BE2C (cell line): ENCODE data around the gene OR2Z1.
"Not testable (repeated sequence)": the region's sequence is repeated elsewhere in the genome, so short reads cannot be mapped to it uniquely, and the experiment has no call there.

Experiments
- DNase-seq: peaks from one replicate; pipeline ENCODE4 v3.0.0-alpha.2; 2020
- H3K27me3 ChIP-seq: fragments of 250-450 bp; sonication (Bioruptor Pico); 2 replicates; pipeline ENCODE4 v1.5.1; 2020; ENCODE audit warnings: mild to moderate bottlenecking
- H3K36me3 ChIP-seq: fragments of 250-450 bp; sonication (Bioruptor Pico); 2 replicates; pipeline ENCODE4 v1.5.1; 2020; ENCODE audit warnings: mild to moderate bottlenecking
- H3K4me1 ChIP-seq: fragments of 250-450 bp; sonication (Bioruptor Pico); 2 replicates; pipeline ENCODE4 v1.5.1; 2020
- H3K4me3 ChIP-seq: 2 replicates; pipeline ENCODE4 v1.5.1; 2011; ENCODE audit warnings: low read depth, low read length
- H3K9me3 ChIP-seq: fragments of 250-450 bp; sonication (Bioruptor Pico); 2 replicates; pipeline ENCODE4 v1.5.1; 2020
- TF ChIP-seq, protein P1 (sequence below): IDR thresholded peaks from 2 replicates; pipeline ENCODE4 v1.5.1; 2012; ENCODE audit warnings: mild to moderate bottlenecking, low read depth, low read length

OR2Z1 gene

DNA sequence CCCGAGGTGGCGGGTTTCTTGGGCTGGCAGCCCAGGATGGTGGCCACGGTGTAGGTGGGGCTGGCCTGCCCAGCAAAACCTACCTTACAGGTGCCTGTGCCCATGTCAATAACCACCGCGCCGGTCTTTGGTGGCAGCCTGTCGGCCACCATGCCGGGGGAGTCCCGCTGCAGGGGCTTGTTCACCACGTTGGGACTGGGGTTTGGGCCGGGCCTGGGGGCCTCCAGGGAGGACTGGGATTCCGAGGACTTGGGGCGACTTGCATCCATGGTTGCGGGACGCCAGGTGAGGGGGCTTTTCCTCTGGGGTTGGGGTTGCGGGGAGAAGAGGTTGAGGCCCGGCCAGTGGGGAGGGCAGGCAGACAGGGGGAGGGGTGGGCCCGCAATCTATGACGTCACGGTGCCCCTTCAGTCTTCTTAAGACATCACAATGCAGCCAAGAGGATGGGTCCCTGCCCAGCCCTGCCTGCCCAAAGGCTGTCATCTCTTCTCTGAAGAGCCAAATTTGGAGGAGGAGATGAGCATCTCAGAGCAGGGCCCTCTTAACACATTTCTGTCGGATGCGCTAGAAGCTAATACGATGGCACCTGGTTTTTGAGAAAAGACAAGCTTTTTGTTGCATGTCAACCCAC lies 22.9 kb upstream of the OR2Z1 start, which contains the start of gene ACTL9:
Gene ACTL9 (minus strand): TSS at position 363 of the 631 bp plus-strand sequence. CDS start 94 bp downstream, at position 269.
- Histone ChIP-seq H3K36me3 (no peaks in the 10 kb centered on the region), H3K4me1 (no peaks in the 10 kb centered on the region), H3K9me3 (no peaks in the 10 kb centered on the region; the same call in 1 of the 2 replicates), H3K4me3 (no peak within 1 kb of the TSS), H3K27me3 (no peaks in the 10 kb centered on the region)
- no peak for DNase-seq
- TF ChIP-seq, protein P1, sequence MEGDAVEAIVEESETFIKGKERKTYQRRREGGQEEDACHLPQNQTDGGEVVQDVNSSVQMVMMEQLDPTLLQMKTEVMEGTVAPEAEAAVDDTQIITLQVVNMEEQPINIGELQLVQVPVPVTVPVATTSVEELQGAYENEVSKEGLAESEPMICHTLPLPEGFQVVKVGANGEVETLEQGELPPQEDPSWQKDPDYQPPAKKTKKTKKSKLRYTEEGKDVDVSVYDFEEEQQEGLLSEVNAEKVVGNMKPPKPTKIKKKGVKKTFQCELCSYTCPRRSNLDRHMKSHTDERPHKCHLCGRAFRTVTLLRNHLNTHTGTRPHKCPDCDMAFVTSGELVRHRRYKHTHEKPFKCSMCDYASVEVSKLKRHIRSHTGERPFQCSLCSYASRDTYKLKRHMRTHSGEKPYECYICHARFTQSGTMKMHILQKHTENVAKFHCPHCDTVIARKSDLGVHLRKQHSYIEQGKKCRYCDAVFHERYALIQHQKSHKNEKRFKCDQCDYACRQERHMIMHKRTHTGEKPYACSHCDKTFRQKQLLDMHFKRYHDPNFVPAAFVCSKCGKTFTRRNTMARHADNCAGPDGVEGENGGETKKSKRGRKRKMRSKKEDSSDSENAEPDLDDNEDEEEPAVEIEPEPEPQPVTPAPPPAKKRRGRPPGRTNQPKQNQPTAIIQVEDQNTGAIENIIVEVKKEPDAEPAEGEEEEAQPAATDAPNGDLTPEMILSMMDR = no peak

DNA sequence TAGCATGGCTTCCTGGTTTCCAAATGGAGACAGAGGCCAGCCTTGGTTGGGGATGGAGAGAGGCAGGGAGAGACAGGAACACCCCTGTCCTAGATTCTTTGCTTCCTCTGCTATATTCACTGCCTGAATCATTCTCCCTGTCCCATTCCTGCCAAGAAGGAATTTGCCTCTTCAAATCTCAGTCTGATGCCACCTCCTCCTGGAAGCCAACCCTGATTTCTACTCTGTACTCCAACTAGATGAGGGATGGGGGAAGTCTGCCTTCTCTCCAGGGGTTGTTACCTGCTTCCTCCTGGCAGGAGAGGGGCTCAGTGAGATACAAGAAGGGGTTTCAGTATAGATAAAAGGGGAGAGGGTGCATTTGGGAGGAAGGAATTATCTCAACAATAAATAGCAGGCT lies 21.5 kb upstream of the OR2Z1 start:
- H3K4me3 ChIP-seq = no peak overlapping the region
- no peaks in the 10 kb centered on the region for H3K27me3 ChIP-seq
- no peaks in the 10 kb centered on the region for H3K36me3 ChIP-seq
- H3K9me3 ChIP-seq = no peaks in the 10 kb centered on the region; the same call in 1 of the 2 replicates
- TF ChIP-seq, protein P1 = no peak
- H3K4me1 ChIP-seq = no peaks in the 10 kb centered on the region
- no peak for DNase-seq

DNA sequence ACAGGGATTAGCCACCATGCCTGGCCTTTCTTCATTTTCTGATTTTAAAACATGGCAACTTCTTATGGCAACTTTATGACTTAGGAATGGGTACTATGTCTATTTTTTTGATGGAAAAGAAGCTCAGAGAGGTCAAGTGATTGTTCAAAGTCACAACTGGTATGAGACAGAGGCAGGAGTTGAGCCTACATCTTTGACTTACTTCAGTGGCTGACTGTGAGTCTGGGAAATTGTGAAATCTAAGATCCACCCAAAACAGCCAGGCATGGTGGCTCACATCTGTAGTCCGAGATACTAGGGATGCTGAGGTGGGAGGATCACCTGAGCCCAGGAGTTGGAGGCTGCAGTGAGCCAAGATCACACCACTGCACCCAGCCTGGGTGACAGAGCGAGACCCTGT lies 20.5 kb upstream of the OR2Z1 start:
- TF ChIP-seq, protein P1 = no peak
- H3K36me3 ChIP-seq = no peaks in the 10 kb centered on the region
- no peak for DNase-seq
- no peaks in the 10 kb centered on the region for H3K27me3 ChIP-seq
- H3K4me3 ChIP-seq = no peak overlapping the region
- no peaks in the 10 kb centered on the region for H3K4me1 ChIP-seq
- H3K9me3 ChIP-seq = no peaks in the 10 kb centered on the region; the same call in 1 of the 2 replicates

DNA sequence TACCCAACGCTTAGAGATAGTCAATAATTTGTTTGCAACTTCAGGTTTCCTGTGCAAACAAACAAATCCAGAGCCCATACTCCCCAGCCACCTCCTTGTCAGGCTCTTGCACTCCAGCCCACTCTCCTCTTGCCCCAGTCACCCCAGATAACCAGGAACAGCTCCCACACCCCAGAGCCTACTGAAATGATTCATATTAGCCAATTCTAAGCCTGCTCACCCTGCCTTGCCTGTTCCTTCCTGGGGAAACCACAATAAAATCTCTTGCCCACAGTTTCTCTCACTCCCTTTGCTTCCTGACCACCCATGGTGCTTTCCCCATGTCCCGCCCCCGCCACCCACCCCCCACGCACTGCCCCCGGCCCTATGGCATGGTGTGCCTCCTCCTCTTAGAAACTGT lies 19.1 kb upstream of the OR2Z1 start:
- no peaks in the 10 kb centered on the region for H3K36me3 ChIP-seq
- no peaks in the 10 kb centered on the region; the same call in 1 of the 2 replicates for H3K9me3 ChIP-seq
- no peak for DNase-seq
- H3K27me3 ChIP-seq = no peaks in the 10 kb centered on the region
- no peaks in the 10 kb centered on the region for H3K4me1 ChIP-seq
- H3K4me3 ChIP-seq = no peak overlapping the region
- TF ChIP-seq, protein P1 = no peak

DNA sequence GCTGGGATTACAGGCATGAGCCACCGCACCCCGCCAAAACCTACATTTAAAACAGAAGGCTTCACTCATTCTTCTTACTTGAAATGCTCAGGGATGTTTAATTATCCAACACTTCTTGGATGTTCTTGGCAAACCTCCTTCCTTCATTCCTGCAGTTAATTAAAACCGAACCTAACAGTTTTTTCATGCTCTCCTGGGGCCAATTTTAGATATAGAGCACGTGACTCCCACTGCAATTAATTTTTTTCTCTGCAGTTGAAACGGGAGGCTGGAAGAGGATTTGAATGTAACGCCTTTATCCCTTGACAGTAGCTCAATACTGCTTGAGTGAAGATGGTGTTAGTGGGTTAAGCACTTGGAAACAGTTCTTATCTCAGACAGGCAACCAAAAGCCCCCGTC lies 18.2 kb upstream of the OR2Z1 start:
- Histone ChIP-seq H3K4me3 (no peak overlapping the region), H3K36me3 (no peaks in the 10 kb centered on the region), H3K9me3 (no peaks in the 10 kb centered on the region; the same call in 1 of the 2 replicates), H3K4me1 (no peaks in the 10 kb centered on the region), H3K27me3 (no peaks in the 10 kb centered on the region)
- DNase-seq = no peak
- TF ChIP-seq, protein P1 = no peak

DNA sequence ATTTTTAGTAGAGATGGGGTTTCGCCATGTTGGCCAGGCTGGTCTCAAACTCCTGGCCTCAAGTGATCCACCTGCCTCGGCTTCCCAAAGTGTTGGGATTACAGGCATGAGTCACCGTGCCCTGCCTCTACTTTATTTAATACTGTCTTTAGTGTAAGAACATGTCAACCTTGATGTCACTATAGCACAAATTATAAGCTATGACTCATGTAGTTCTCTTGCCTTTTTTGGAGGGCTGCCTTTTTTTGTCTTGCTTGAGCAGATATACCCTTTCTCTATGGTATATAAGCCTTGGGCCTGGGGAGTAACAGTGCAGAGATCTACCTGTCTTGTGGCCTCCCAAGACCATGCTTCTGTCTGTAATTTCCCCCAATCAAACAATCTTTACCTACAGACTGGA lies 16.1 kb upstream of the OR2Z1 start:
- DNase-seq, H3K4me3 ChIP-seq, H3K4me1 ChIP-seq, H3K36me3 ChIP-seq, H3K27me3 ChIP-seq, H3K9me3 ChIP-seq: not testable (repeated sequence)
